Neutrophil (primary cell): ENCODE measurements around the gene CDPF1.

Experiments used
- H3K27ac ChIP-seq: fragments of 200-600 bp; sonication (generic); 2 replicates; pipeline ENCODE4 v1.5.1; 2016; ENCODE audit warnings: mild to moderate bottlenecking, moderate library complexity
- H3K27me3 ChIP-seq: fragments of 200-600 bp; sonication (generic); 2 replicates; pipeline ENCODE4 v1.6.0; 2016; ENCODE audit warnings: mild to moderate bottlenecking
- H3K36me3 ChIP-seq: fragments of 200-600 bp; sonication (generic); 2 replicates; pipeline ENCODE4 v1.5.1; 2017
- H3K4me1 ChIP-seq, 2 experiments: fragments of 200-600 bp in 1 of 2; sonication (generic) in 1 of 2; 1 replicate in 1 of 2; 2 replicates in 1 of 2; pipeline versions ENCODE4 v1.5.1 to v1.6.1; 2013 to 2016; ENCODE audit warnings: low read depth in 1 of 2, low read length in 1 of 2, mild to moderate bottlenecking in 1 of 2, moderate library complexity in 1 of 2; ENCODE audit not compliant: control insufficient read depth in 1 of 2, insufficient read depth in 1 of 2
- H3K4me3 ChIP-seq, 2 experiments: fragments of 200-600 bp in 1 of 2; sonication (generic) in 1 of 2; 1 replicate in 1 of 2; 2 replicates in 1 of 2; pipeline ENCODE4 v1.5.1; 2013 to 2016; ENCODE audit warnings: low read depth in 1 of 2, low read length in 1 of 2, mild to moderate bottlenecking in 1 of 2, moderate library complexity in 1 of 2
- H3K9me3 ChIP-seq: fragments of 200-600 bp; sonication (generic); 2 replicates; pipeline ENCODE4 v1.5.1; 2016
- TF ChIP-seq, protein P1 (sequence below): fragments of 200-600 bp; sonication (generic); IDR thresholded peaks from 2 replicates; pipeline ENCODE4 v1.5.1; 2016; ENCODE audit warnings: antibody characterized with exemption

Gene CDPF1

GRCh38 chr22:46241396-46242007, 8.6 kb downstream of the CDPF1 start:
- TF ChIP-seq, protein P1, sequence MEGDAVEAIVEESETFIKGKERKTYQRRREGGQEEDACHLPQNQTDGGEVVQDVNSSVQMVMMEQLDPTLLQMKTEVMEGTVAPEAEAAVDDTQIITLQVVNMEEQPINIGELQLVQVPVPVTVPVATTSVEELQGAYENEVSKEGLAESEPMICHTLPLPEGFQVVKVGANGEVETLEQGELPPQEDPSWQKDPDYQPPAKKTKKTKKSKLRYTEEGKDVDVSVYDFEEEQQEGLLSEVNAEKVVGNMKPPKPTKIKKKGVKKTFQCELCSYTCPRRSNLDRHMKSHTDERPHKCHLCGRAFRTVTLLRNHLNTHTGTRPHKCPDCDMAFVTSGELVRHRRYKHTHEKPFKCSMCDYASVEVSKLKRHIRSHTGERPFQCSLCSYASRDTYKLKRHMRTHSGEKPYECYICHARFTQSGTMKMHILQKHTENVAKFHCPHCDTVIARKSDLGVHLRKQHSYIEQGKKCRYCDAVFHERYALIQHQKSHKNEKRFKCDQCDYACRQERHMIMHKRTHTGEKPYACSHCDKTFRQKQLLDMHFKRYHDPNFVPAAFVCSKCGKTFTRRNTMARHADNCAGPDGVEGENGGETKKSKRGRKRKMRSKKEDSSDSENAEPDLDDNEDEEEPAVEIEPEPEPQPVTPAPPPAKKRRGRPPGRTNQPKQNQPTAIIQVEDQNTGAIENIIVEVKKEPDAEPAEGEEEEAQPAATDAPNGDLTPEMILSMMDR = no peak
- Histone ChIP-seq H3K4me3 (no peak overlapping the region), H3K27me3 (no peaks in the 10 kb centered on the region), H3K4me1 (peaks cover 16% of the 10 kb centered on the region in 2 experiments), H3K9me3 (no peaks in the 10 kb centered on the region), H3K27ac (no peak overlapping the region), H3K36me3 (peaks cover 11% of the 10 kb centered on the region)

- Histone ChIP-seq H3K4me1 (peaks cover 16% of the 10 kb centered on the region in 2 experiments), H3K36me3 (peaks cover 11% of the 10 kb centered on the region), H3K27ac (no peak overlapping the region), H3K9me3 (no peaks in the 10 kb centered on the region), H3K4me3 (no peak overlapping the region), H3K27me3 (no peaks in the 10 kb centered on the region)
- TF ChIP-seq, protein P1 = no peak
Observed at GRCh38 chr22:46240907-46241306, 9.2 kb downstream of the CDPF1 start.

DNA sequence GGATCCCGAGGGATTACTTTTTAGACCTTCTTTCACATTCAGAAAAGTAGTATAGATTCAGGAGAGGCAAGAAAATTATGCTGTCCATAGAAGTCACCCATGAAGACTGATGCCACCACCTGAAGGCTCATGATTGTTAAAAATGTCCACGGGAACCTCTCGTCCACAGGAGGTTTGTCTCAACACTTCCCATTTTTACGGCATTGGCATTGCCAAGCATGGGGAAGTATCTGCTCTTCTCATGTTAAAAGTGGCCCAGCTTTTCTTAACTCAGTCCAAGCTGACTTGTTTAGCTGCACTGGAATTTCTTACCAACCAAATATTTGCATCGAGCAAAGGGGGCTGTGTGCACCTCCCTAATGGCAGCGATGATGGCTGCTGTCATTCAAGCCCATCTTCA, 9.6 kb downstream of the CDPF1 start:
- Histone ChIP-seq H3K4me3 (no peak overlapping the region), H3K27ac (no peak overlapping the region), H3K4me1 (peaks cover 16% of the 10 kb centered on the region in 2 experiments), H3K27me3 (no peaks in the 10 kb centered on the region), H3K9me3 (no peaks in the 10 kb centered on the region), H3K36me3 (peaks cover 15% of the 10 kb centered on the region)
- TF ChIP-seq, protein P1 = no peak

DNA sequence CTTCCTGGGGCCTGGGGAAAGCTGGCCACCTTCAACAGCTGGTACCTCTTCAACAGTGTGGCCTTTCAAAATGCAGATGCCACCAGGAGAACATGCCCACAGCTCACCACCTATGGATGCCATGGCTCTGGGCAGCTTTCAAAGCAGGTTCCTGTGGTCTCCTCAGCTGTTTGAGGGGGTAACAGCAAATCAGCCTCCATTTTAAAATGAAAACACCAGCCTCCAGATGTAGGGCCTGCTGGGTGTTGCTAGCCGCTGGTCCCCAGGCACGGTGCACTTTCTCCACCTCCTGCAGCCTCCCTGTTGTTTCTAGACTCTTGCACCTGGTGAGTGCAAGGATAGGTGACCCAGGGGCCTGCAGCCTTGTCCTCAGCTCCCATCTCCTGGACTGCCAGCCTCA, 10.0 kb downstream of the CDPF1 start:
- no peak overlapping the region for H3K27ac ChIP-seq

GRCh38 chr22:46239261-46240048, 10.6 kb downstream of the CDPF1 start:
- Histone ChIP-seq H3K9me3 (no peaks in the 10 kb centered on the region), H3K27me3 (no peaks in the 10 kb centered on the region), H3K36me3 (peaks cover 12% of the 10 kb centered on the region), H3K27ac (no peak overlapping the region), H3K4me3 (no peak overlapping the region), H3K4me1 (peaks cover 16% of the 10 kb centered on the region in 2 experiments)
- TF ChIP-seq, protein P1 = no peak

More for the DNA sequence above, 10.0 kb downstream of the CDPF1 start:
- H3K36me3 ChIP-seq = peaks cover 18% of the 10 kb centered on the region
- no peaks in the 10 kb centered on the region for H3K27me3 ChIP-seq
- TF ChIP-seq, protein P1 = no peak
- peaks cover 16% of the 10 kb centered on the region in 2 experiments for H3K4me1 ChIP-seq
- no peaks in the 10 kb centered on the region for H3K9me3 ChIP-seq
- H3K4me3 ChIP-seq = no peak overlapping the region
